ENCODE measurements around the gene VAV3.

Gene VAV3

DNA sequence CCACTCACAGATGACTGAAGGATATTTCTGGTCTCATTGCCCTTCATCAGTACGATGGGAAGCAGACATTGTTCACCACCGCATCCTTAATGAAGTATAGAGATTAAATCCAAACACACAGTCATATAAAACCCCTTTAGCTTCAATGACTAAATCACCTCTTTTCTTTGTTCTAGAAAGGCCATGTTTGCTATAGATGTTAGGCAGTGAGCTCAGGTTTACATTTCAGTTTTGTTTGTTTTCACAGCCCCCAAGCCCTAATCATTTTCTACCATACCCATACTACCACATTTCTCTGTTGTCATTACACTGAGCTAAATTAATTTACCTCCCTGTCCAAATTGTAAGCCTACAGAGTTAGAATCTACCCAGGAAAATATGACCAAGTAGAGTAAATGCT is 439.0 kb downstream of the VAV3 start:
- DNase-seq = no peak

DNA sequence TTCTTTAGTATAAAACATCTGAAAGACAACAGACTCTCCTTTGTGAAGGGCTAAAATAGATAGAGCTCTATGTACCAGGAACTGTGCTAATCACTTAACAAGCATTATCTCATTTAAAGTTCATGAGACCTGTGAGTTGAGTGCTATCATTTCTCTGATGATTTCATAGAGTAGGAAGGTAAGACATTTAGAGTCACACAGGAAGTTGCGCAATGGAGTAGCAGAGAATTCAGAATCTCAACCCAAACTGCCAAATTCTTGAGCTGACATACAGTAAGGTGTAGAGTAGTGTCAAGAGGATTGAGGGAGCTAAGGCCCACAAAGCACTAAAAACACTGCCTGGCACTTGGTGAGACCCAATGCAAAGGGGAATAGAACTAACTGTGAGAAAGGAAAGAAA is 439.8 kb downstream of the VAV3 start:
- DNase-seq = no peak

GRCh38 chr1:107524301-107524700 is 440.7 kb downstream of the VAV3 start:
- DNase-seq = no peak

GRCh38 chr1:107523736-107524135 is 441.2 kb downstream of the VAV3 start:
- DNase-seq = no peak

- no peak for DNase-seq
These were observed 441.9 kb downstream of the VAV3 start for GRCh38 chr1:107523061-107523460.

Measured in CD4-positive, alpha-beta T cell treated with Interleukin-21 for 1 hour (primary cell).